Bone marrow (tissue), 2 donors: ENCODE results near the gene AUTS2.

ENCODE experiments used
- DNase-seq, 2 donors: peaks; one replicate each; lab custom pipeline; 2025; lab: John Stamatoyannopoulos, UW

The AUTS2 gene

GRCh38 chr7:70035519-70035918 is 437.2 kb downstream of the AUTS2 start:
- no peak for DNase-seq

GRCh38 chr7:70035955-70036354 is 437.7 kb downstream of the AUTS2 start:
- DNase-seq = no peak

- DNase-seq = no peak
These were observed 438.4 kb downstream of the AUTS2 start for GRCh38 chr7:70036695-70037094.

GRCh38 chr7:70037171-70037933 is 439.1 kb downstream of the AUTS2 start:
- no peak for DNase-seq

- DNase-seq = no peak
These were observed 441.8 kb downstream of the AUTS2 start for GRCh38 chr7:70040051-70040450.

- no peak for DNase-seq
These were observed 442.9 kb downstream of the AUTS2 start for GRCh38 chr7:70040970-70041766.

GRCh38 chr7:70042533-70042932 is 444.3 kb downstream of the AUTS2 start:
- no peak for DNase-seq

GRCh38 chr7:70043015-70043538 is 444.8 kb downstream of the AUTS2 start:
- DNase-seq = no peak

GRCh38 chr7:70044064-70044463 is 445.8 kb downstream of the AUTS2 start:
- DNase-seq = no peak

GRCh38 chr7:70044525-70044924 is 446.2 kb downstream of the AUTS2 start:
- no peak for DNase-seq

- DNase-seq = no peak
These were observed 446.7 kb downstream of the AUTS2 start for GRCh38 chr7:70044981-70045380.

- DNase-seq = no peak
These were observed 449.1 kb downstream of the AUTS2 start for GRCh38 chr7:70047384-70047783.

GRCh38 chr7:70047891-70048448 is 449.7 kb downstream of the AUTS2 start:
- DNase-seq = no peak

GRCh38 chr7:70051726-70052125 is 453.5 kb downstream of the AUTS2 start:
- DNase-seq = no peak

GRCh38 chr7:70052691-70053090 is 454.4 kb downstream of the AUTS2 start:
- DNase-seq = no peak

- DNase-seq = no peak
These were observed 455.1 kb downstream of the AUTS2 start for GRCh38 chr7:70053421-70053820.

- DNase-seq = no peak
These were observed 455.7 kb downstream of the AUTS2 start for GRCh38 chr7:70053989-70054388.

GRCh38 chr7:70056363-70056762 is 458.1 kb downstream of the AUTS2 start:
- DNase-seq = no peak

- DNase-seq = no peak
These were observed 462.2 kb downstream of the AUTS2 start for GRCh38 chr7:70060298-70061068.

- no peak for DNase-seq
These were observed 465.1 kb downstream of the AUTS2 start for GRCh38 chr7:70063371-70063770.

GRCh38 chr7:70063927-70064326 is 465.7 kb downstream of the AUTS2 start:
- DNase-seq = no peak

GRCh38 chr7:70066844-70067243 is 468.6 kb downstream of the AUTS2 start:
- DNase-seq = no peak
